Activated CD8-positive, alpha-beta memory T cell treated with anti-CD3 and anti-CD28 coated beads, Interleukin-2, amount 50 U/mL, for 24 hours (primary cell): ENCODE measurements around the gene USP5.
"Not testable (repeated sequence)": the region's sequence is repeated elsewhere in the genome, so short reads cannot be mapped to it uniquely, and the experiment has no call there.

ENCODE experiments used
- DNase-seq: peaks from one replicate; pipeline ENCODE4 v3.0.0-alpha.2; 2020; ENCODE audit errors: extremely low read depth

USP5 gene

GRCh38 chr12:6887460-6887859 lies 35.5 kb downstream of the USP5 start:
- no peak for DNase-seq

- DNase-seq, result no peak
Observed at GRCh38 chr12:6888360-6888759, 36.4 kb downstream of the USP5 start.

GRCh38 chr12:6888794-6889193 lies 36.8 kb downstream of the USP5 start:
- not testable (repeated sequence) for DNase-seq

- DNase-seq, result not testable (repeated sequence)
Observed at GRCh38 chr12:6889775-6890573, 38.0 kb downstream of the USP5 start.

GRCh38 chr12:6890789-6891645 lies 39.1 kb downstream of the USP5 start:
- DNase-seq, result peak; percentile 91

- no peak for DNase-seq
Observed at GRCh38 chr12:6891646-6892001, 39.7 kb downstream of the USP5 start.

GRCh38 chr12:6892683-6893082 lies 40.7 kb downstream of the USP5 start:
- not testable (repeated sequence) for DNase-seq

GRCh38 chr12:6894321-6894720 lies 42.4 kb downstream of the USP5 start:
- DNase-seq, result no peak

- DNase-seq, result no peak
Observed at GRCh38 chr12:6896846-6897435, 45.0 kb downstream of the USP5 start.

- no peak for DNase-seq
Observed at GRCh38 chr12:6899427-6899826, 47.5 kb downstream of the USP5 start.

GRCh38 chr12:6899837-6900519 lies 48.0 kb downstream of the USP5 start:
- DNase-seq, result no peak

- no peak for DNase-seq
Observed at GRCh38 chr12:6902448-6902847, 50.5 kb downstream of the USP5 start.

- DNase-seq, result no peak
Observed at GRCh38 chr12:6903722-6904121, 51.8 kb downstream of the USP5 start.

- peak; percentile 98 for DNase-seq
Observed at GRCh38 chr12:6904280-6905276, 52.6 kb downstream of the USP5 start, which contains the start of gene LRRC23. TSS of gene LRRC23 (plus strand) at chr12:6904822. CDS start at chr12:6905634, 812 bp downstream.

GRCh38 chr12:6905414-6906040 lies 53.6 kb downstream of the USP5 start:
- no peak for DNase-seq

GRCh38 chr12:6908141-6908540 lies 56.2 kb downstream of the USP5 start:
- DNase-seq, result not testable (repeated sequence)

GRCh38 chr12:6909421-6910145 lies 57.6 kb downstream of the USP5 start:
- no peak for DNase-seq

GRCh38 chr12:6912164-6912935 lies 60.4 kb downstream of the USP5 start:
- no peak for DNase-seq
